GM19025 (cell line): Measurements from ENCODE around the gene TRIM65.
"Not testable (repeated sequence)": the region's sequence is repeated elsewhere in the genome, so short reads cannot be mapped to it uniquely, and the experiment has no call there.

Experiments
- ATAC-seq: cut with Tn5 transposase; IDR thresholded peaks from one replicate; pipeline ENCODE4 v1.9.1; 2021; ENCODE audit warnings: mild to moderate bottlenecking, low read depth, moderate library complexity; ENCODE audit not compliant: unreplicated experiment

The TRIM65 gene

GRCh38 chr17:75897160-75898019 lies 639 bp upstream of the TRIM65 start:
- ATAC-seq = no peak

DNA sequence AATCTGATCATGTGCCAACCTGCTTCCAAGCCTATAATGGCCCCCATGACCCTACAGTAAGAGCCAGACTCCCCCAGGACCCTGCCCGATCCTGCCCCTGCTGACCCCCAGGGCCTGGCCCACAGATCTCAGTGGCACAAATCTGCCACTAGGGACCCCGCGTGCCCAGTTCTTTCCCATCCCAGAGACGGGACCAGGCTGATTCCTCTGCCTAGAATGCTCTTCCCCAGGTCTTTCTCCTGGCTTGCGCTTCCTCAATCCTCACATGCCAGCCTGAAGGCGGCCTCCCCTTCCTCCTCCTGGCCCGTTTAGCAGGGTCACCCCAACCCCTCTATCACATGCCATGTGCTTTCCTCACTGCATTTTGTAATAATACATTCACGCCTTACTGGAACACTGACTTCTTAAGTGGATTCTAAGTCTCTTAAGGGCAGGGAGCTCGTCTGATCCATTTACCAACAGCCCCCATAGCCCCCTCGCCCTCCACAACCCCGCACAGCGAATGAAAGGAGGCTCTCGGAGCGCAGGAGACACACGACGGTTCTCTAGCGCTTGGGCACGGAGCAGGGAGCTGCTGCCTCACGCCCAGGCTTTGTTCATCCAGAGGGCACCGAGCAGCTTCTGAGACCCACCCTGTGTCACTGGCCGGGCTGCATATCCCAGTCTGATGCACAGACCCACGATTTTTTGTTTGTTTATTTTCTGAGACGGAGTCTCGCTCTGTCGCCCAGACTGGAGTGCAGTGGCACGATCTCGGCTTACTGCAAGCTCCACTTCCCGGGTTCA lies 1.2 kb downstream of the TRIM65 start:
- ATAC-seq = no peak

- no peak for ATAC-seq
Observed at GRCh38 chr17:75894049-75894733, 2.6 kb downstream of the TRIM65 start.

- ATAC-seq = no peak
Observed at GRCh38 chr17:75893305-75894048, 3.3 kb downstream of the TRIM65 start.

DNA sequence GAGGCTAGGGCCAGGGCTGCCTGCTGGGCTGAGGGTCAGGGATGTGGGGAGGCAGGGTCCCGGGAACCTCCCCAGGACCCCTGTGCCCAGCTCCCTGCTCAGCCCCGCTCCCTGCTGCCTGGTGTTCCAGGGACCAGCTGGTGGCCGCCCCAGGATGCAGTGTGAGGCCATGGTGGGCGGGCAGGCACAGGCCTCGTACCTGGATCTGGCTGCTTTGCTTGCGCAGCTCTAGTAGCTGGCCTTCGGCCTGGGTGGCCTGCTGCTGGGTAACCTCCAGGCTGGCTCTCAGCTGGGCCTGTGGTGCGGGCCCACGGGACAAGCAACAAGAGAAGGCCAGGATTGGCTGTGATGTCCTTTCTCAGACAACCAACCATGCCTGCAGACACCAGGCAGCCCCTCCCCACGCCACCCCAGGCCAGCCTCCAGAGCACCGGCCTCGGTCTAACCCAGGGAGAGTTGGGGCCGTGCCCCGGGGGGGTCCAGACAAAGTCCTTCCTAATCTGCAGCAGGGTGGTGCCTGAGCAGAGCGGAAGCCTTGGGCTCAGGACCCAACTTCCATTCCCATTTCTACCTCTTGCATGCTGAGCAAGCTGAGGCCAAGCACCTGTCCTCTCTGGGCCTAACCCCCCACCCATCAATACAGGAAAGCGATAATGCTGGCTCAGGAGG lies 4.1 kb downstream of the TRIM65 start:
- no peak for ATAC-seq

DNA sequence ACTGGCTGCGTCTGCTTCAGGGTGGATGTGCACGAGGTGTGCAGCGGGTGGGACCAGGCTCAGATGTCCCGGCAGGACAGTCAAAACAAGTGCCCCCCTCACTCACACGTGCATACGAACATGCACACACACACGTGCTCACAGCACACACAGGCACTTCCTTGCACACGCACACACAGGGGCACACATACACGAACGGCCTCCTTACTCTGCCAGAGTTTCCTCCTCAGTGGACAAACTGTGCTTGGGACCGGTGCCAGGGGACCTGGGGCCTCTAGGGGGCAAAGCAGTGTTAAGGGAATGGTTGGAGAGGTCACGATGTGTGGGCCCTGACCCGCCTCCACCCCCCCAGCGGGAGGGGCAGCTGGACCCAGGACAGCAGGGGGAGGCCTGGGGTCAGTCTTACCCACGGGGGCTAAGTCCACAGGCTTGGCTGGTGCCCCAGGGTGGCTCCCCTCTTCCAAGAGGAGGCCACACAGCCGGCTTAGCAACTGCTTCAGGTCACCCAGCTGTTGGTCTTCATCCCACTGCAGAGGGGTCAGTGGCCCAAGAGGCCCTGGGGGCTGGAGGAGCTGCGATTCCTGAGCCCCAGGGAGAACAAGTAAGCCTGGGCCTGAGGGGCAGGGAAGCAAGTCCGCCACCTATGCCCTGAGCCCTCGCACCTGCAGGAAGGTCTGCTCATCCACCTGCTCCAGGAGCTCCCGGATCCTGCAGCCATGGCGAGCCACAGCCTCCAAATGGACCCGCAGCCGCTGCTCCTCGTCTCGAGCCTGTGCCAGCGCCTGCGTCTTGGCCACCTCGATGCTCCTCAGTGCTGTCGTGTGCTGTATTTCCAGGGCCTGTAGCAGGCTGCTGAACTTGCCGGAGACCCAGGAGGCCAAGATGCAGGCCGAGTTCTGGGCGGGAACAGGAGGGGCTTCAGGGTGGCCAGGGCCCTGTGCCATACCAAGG lies 4.9 kb downstream of the TRIM65 start:
- ATAC-seq = no peak

GRCh38 chr17:75891022-75891604 lies 5.6 kb downstream of the TRIM65 start:
- ATAC-seq = no peak

- ATAC-seq = no peak
Observed at GRCh38 chr17:75889454-75889853, 7.3 kb downstream of the TRIM65 start.

GRCh38 chr17:75888484-75888883 lies 8.3 kb downstream of the TRIM65 start:
- ATAC-seq = no peak

DNA sequence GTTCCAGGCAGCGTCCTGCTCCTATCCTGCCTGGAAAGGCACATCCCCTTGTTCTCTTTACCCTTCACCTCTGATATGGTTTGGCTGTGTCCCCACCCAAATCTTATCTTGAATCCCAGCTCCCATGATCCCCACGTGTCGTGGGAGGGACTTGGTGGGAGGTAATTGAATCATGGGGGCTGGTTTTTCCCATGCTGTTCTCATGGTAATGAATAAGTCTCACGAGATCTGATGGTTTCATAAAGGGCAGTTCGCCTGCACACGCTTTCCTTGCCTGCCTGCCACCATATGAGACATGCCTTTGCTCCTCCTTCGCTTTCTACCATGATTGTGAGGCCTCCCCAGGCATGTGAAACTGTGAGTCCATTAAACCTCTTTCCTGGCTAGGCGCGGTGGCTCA lies 10.9 kb downstream of the TRIM65 start:
- ATAC-seq = not testable (repeated sequence)

- no peak for ATAC-seq
Observed at GRCh38 chr17:75885431-75885830, 11.3 kb downstream of the TRIM65 start.

GRCh38 chr17:75881678-75882454 lies 14.9 kb downstream of the TRIM65 start:
- no peak for ATAC-seq

- no peak for ATAC-seq
Observed at GRCh38 chr17:75880266-75880665, 16.5 kb downstream of the TRIM65 start.

- ATAC-seq = no peak
Observed at GRCh38 chr17:75878174-75878998, 18.4 kb downstream of the TRIM65 start, which contains the start of gene TRIM47. TRIM47 (minus strand) TSS chr17:75878581; CDS start chr17:75878548, 33 bp downstream.

DNA sequence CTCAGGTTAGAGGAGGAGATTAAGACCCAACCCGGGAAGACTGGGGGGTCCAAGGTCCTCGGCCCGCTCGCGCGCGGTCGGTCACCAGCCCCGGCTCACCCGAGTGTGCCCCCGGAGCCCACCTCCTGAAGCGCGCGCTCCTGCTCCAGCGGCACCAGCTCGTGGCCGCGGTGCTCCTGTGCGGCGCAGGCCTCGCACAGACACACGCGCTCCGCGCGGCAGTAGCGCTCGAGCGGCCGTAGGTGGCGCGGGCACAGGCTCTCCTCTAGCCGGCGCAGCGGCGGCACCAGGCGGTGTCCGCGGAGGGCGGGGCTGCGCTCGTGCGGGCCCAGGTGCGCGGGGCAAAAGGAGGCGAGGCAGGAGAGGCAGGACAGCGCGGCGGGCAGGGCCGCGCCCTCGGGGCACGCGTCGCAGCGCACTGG lies 19.0 kb downstream of the TRIM65 start:
- peak; percentile 53 for ATAC-seq

GRCh38 chr17:75876938-75877751 lies 19.6 kb downstream of the TRIM65 start:
- ATAC-seq = no peak
